Embryonic facial prominence (tissue), 1 donor: ENCODE results near the gene RSBN1.

Experiments used
- DNase-seq: peaks from one replicate; pipeline ENCODE4 v3.0.0-alpha.2; 2016; ENCODE audit errors: extremely low spot score

Gene RSBN1

DNA sequence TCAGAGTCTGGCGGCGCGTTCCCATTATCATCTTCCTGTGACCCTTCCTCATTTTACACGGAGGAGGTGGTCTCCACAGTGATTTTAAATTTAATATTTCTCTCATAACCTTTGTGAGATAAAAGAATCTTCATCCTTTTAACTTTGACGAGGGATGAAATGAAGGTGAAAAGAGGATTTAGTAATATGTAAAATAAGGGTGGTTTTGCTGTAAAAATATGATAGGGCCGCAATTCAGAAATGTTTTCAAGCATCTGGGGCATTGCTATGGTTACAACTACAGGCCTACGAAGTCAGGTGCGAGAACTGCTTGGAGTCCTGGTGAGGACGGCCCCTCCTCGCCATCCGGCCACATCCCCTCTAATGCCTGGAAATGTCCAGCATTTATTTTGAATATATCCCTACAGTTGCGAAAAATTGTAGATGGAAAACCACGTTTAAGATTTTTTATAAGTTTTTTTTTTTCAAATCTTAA, 422 bp upstream of the RSBN1 start:
- DNase-seq = no peak

DNA sequence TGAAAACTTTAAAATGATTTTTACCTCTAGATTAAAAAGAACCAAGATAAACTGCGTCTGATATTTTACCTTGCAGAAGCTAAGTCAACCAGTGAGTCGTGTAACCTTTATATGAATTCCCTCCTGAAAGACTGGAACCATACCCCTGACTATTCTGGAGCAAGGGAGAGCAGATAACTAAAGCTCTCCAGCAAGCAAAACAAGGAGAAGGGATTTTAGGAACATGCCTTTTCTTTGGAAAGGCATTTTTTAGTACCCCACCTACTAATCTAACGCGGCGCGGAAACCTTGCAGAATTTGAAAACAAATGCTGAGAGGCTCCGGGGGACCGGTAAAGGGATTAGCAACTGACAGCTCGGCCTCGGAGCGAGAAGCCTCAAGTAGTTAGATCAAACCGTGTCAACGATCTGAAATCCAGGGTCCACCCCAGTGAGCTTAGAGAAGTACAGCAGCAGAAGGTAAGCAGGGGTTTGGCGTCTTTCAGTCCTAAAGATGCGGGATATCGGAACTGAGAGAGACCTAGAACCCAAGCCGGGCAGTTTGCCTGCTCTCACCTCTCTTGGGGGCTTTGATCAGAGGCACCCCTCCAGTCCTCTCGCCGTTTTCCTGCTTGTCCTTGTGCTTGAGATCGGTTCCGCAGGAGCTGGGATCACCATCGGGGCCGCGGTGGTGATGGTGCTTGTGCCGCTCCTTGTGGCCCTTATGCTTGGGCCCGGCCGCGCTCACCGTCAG, 954 bp downstream of the RSBN1 start:
- DNase-seq = no peak

DNA sequence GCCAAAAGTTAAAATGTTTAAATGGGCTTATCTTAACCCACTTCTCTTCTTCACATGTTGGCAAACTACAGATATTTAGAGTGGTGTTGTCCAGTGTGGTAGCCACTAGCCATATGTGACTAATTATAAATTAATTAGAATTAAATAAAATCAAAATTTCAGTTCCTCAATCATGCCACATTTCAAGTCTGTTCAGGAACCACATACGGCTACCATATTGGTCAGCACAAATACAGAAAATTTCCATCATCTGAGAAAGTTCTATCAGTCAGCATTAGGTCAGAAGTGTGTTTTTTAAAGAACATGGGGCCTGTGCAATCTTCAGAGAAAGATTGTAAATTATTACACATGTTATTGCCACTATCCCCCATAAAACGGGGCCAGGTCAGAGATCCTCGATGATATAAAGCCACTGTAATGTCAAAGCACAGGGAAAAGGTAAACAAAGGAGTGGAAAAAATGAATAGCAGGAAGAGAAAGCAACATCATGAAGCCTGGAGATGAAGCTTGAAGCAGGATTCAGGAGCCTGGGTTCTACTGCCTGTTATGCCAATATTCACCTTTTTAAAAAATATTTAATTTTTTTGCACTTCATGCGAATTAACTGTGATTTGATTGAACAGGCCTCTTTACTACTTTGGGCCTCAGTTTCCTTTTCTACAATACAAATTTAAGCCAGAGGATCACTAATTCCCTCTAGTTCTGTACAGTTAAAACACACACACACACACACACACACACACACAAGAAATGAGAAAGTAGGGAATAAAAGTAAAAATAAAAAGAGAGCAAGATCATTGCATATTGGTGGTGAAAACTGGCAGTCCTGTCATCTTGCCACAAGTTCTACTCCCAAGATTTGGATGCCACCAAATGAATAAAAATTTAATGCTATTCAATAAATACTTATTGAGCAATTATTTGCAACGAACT, 2.3 kb downstream of the RSBN1 start:
- DNase-seq = no peak

DNA sequence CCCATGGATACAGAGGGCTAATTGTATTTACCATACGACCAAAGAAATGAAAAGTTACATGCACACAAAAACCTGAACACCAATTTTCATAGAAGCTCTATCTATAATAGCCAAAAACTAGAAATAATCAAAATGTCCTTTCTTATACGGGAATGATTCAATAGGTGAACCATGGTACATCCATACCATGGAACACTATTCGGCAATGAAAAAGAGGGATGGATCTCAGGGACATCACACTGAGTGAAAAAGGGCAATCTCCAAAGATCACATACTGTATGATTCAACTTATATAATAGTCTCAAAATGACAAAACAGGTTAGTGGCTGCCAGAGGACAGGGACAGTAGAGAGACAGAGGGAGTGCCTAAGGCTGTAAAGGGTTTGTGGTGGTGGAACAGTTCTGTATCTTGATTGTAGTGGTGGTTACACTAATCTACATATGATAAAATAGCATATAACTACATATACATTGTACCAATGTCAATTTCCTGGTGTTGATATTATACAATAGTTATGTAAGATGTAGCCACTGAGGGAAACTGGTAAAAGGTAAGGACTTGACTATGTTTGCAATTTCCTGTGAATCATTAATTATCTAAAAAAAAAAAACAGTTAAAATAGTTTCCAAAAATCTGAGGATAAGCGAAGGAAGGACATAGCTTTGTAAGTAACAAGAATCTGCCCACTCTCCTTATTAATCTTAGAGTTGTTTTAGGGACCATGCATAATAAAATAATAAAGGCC, 3.7 kb downstream of the RSBN1 start:
- DNase-seq = no peak

DNA sequence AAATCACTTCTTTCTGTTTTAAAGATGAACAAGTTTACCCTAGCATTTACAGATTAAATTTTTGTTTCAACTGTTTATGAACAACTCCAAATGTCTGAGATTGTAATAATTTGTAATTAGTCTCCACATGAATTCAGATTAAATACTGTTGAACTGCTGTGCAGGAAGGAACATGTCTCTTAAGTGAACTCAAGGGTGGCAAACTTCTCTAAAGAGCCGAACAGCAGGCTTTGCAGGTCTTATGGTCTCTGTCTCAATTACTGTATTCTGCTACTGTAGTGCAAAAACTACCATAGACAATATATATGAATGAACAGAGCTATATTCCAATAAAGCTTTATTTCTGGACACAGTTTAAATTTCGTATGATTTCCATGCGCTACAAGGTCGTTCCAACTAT, 6.6 kb downstream of the RSBN1 start:
- DNase-seq = no peak

DNA sequence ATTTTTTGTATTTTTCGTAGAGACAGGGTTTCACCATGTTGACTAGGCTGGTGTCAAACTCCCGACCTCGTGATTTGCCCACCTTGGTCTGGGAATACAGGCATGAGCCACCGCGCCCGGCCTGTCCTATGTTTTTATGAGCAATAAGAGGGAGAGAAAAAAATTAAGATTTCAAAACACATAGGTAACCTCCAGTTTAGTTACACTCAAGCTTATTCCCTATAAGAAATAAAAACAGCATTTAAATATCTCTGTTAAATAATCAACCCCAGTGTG, 7.1 kb downstream of the RSBN1 start:
- no peak for DNase-seq

DNA sequence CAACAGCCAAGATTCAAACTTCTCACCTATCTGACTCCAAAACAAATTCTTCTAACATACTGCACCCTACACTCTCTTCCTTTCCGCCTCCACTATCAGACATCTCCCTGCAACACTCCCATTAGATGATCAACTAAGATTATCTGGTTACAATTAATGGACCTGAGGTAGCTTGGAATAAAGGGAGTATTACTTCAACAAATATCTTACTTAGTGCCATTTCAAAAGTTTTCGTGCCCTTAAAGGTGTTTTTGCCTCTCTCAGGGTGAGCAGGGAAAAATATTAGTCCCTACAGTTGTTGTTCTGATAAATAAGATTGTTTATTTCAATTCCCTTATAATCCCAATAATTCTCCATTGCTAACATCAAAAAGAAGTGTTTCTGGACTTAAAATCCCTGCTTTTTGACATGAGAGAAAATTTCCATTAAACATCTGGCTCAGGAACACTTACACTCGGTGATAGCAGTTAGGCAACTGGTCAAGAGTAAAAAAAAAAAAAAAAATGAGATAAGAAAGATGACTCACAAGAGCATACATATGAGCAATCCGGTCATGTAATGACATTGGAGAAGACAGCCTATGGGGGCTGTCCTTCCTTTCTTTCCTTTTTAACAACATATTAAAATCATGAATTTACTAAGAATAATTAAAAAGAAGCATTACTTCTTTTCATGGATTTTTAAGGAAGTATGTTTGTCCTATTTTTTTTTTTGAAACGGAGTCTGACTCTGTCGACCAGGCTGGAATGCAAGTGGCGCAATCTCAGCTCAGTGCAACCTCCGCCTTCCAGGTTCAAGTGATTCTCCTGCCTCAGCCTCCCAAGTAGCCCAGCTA, 7.6 kb downstream of the RSBN1 start:
- DNase-seq = no peak

DNA sequence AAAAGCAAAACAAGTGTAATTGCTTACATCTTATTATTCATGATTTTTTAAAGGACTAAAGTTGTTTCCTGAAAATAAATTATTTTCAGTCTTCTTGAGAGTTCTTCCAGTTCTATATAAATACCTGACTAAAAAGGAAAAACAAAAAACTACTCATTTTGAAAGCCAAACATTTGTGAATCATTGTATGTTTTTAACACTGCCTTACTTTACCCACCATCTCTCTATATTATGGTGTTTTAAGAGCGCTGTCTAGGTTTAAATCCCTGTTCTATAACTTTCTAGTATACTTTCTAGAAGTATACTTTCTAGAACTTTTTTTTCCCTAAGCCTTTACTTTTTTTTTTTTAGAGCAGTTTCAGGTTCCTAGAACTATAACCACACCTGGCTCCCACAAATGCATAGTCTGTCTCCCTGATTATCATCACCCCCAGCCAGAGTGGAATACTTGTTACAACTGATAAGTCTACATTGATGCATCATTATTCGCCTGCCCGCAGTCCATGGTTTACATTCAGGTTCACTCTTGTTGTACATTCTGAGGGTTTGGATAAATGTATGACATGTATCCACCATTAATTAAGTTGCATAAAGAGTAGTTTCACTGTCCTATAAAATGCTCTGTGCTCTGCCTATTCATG, 9.8 kb downstream of the RSBN1 start:
- DNase-seq = no peak

DNA sequence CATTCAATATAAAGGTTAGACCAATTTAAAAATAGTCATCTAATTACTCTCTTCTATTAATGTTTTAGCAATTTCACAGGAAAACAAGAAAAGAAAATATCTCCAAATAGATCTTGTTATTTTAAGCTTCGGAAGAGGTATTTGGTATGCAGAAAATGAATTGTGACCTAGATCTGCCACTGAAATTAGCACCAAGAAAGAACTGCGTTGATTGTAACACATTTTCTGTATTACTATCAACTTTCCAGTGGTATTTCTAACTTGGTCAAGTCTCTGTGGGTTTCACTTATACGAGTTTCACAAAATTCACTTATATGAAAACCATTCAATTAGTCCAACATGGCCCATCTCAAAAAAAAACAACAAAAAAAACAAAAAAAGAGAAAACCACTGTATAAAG, 11.8 kb downstream of the RSBN1 start:
- no peak for DNase-seq

DNA sequence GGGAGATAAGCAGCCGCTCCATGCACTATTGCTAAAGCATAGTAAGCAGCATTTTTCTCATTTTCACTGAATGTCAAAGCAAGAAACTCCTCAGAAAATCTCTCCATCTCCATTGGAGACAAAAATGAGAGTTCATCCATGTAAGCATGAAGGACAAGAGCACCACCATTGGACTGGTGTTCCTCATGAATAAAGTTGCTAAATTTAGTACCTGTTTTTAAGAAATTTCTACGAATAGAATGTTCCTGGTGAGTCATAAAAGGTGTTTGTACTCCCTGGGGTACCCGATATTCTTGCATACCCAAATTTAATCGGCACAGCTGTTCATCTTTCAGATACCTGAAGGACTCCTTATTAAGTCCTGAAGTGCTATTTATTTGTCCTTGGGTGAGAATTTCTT, 14.8 kb downstream of the RSBN1 start:
- no peak for DNase-seq

DNA sequence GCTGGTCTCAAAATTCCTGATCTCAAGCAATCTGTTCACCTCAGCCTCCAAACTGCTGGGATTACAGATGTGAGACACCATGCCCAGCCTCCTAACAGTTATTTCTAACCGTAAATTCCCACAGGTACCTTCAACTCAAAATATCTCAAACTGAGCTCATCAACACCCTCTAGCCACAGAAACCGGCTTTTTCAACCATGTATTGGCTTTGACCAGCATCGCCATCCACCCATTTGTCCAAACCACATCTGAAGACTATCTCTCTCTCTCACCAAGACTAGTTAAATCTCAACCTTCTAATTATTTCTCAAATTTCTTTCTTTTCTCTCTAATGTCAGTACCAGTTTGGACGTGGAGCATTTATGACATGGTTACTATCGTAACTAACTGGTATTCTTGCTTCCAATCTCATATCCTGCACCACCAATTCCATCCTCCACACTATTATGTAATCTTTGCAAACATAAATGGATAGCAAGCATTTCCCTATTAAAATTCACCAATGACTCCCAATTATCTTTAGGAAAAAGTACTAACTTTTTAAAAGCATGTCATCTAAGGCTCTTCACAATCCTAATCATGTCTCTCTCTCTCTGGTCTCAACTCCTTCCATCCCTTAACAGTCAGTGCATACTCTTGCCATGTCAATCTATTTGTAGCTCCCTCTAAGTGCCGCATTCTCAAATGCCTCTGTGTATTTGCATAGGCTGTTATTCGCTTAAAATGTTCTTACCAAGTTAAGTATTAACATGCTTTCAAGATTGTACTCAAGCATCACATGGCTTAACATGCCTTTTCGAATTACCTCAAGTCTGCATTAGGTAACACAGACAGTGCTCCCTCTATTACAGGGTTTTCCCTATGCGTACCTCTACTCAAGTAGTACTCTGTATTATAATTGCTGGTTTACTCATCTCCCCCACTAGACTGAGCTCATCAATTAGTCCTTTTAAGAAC, 18.1 kb downstream of the RSBN1 start:
- DNase-seq = no peak

DNA sequence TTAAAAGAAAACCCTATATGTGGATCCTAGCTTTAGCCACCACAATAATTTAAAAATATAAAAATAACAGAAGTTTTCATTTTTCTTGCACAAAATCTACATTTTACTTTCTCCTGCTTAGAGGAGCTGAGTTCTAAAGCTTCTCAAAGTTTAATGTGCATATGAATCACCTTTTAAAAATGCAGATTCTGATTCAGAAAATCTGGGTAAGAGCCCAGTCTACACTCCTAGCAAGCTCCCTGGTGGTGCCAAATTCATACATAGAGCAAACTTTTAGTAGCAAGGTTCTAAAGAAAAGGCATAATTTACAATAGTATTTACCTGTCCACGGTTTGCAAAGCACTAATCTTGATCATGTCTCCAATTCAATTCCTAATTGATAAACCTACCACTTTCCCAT, 19.3 kb downstream of the RSBN1 start:
- DNase-seq = no peak

DNA sequence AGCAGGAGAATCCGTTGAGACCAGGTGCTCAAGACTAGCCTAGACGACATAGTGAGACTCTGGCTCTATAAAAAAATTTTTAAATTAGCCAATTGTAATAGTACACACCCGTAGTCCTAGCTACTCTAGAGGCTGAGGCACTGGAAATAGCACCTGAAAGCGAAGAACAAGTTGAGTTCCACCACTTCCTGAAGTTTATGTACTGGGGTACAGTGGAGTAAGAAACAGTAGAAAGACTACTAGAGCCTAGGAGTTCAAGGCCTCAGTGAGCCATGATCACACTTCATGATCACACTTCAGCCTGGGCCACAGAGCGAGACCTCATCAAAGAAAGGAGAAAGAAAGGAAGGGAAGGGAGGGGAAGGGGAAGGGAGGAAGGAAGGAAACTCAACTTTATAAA, 19.8 kb downstream of the RSBN1 start:
- no peak for DNase-seq

DNA sequence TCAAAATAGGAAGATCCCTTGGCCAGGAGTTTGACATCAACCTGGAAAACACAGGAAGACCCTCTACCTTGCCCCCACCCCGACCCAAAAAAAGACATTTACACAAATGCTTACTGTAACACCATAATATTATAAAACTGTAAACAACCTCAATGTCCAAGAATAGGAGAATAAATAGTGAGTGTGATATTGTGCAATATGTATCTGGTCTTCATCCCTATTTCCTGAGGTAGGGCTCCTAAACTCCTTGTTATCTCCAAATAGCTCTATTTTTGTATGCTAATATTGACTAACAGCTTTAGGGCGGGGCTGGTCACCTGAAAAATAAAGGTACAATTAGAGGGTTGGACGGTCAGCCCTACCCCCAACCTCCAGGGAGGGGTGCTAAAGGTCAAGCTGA, 23.5 kb downstream of the RSBN1 start:
- DNase-seq = no peak

DNA sequence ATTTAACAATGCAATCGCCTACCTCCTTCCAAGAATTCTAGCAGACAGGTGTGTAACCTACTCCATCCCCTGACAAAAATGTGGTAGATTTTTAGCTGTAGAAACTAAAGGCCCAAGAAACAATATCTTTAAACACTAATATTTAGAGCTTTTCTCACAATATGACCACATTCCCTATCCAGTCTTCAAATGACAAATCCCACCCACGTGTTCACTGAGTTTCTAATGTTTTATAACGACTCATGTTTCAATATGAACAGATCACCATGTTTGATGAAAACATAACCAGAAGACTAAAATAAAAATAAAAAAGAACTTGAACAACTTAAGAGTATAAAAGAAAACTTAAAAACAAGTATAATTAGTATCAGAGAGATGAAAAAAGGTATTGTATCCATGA, 24.6 kb downstream of the RSBN1 start:
- DNase-seq = no peak

DNA sequence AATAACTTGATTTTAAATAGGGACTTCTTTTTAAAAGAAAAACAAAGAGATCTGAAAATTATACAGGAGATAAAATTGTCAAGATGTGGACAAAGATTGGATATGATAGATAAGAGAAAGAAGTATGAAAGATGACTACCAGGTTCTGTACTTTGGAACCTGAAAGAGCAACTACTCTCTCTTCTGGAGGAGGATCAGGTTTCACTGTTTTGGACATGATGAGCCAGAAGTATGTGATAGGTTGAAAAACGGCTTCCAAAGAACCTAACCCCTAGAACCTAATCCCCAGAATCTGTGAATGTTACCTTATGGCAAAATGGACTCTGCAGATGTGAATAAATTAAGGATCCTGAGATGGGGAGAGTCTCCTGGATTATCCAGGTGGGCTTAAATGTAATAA, 26.2 kb downstream of the RSBN1 start:
- no peak for DNase-seq

DNA sequence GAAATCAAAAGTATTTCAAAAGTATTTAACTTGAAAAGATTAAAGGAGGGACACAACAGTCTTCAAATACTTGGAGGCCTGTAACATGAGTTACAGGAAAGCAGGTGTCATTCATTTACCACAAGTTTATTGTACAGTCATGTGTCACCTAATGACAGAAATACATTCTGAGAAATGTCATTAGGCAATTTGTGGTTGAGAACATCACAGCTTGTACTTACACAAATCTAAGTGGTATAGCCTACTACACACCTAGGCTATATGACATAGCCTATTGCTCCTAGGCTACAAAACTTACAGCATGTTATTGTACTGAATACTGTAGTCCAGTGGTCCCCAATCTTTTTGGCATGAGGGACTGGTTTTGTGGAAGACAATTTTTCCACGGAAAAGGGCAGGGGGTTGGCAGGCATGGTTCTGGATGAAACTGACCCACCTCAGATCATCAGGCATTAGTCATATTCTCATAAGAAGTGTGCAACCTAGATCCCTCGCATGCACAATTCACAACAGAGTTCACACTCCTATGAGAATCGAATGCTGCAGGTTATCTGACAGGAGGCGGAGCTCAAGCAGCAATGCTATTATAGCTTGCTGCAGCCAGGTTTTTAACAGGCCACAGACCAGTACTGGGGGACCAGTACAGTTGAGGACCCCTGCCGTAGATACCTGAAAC, 28.0 kb downstream of the RSBN1 start:
- no peak for DNase-seq

DNA sequence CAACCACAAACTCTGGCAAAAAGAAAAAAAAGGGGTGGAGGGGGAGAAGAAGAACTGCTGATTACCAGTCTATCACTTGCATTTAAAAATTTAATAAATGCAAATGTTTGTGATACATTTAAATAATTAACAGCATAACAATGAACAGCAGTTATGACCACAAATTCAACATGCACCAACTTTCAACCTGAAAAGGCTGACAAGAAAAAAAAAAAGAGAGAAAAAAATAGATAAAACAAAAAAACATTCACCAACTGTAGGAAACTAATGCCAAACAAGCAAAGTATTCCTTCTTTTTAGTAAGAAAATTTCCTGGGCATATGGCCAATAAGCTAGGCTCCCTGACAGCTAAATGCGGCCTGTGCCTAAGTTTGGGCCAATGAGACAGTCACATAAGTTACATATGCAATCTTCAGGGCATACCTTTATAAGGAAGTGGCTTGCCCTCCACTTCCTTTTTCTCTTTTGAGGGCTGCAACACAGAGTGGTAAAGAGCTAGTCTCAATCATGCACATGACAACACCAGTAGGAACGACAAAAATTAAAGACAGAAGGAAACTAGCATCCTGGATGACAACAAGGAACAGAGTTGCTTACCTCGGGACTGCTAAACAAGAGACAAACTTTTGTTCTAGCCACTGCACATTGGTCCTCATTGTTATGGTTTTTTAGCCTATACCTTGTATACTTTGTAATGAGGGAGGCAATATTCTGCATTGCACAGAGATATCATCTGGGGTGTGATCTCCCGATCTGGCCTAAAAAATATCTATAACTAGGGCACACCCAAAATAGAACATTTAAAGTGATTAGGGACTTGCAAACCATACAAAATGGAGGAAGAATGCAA, 28.8 kb downstream of the RSBN1 start:
- DNase-seq = no peak

DNA sequence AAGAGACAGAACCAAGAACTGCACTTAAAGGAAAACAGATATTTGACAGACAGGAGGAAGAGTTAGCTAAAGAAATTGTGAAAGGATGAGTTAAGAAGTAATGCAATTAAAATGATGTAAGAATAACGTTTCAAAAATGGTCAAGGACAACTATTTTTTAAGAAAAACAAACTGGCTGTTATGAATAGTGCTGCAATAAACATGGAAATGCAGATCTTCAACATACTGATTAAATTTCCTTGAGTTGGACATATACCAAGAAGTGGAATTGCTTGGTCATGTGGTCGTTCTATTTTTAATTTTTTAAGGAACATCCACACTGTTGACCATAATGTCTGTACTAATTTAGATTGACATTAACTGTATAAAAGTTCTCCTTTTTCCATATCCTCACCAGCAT, 29.9 kb downstream of the RSBN1 start:
- no peak for DNase-seq
